KMS-11 (cell line): ENCODE data around the gene GRHL3.

Experiments used
- H2AFZ ChIP-seq: fragments of 200-600 bp; sonication (generic); 2 replicates; pipeline ENCODE4 v1.6.1; 2016; ENCODE audit warnings: antibody characterized with exemption, mixed run types, low read depth
- H3K27ac ChIP-seq: fragments of 200-600 bp; sonication (generic); 2 replicates; pipeline ENCODE4 v1.6.1; 2016; ENCODE audit warnings: mild to moderate bottlenecking, mixed run types
- H3K27me3 ChIP-seq: fragments of 200-600 bp; sonication (generic); 2 replicates; pipeline ENCODE4 v1.6.1; 2017; ENCODE audit warnings: mild to moderate bottlenecking, low read depth, mixed run types, moderate library complexity; ENCODE audit not compliant: insufficient read depth
- H3K36me3 ChIP-seq: fragments of 200-600 bp; sonication (generic); 2 replicates; pipeline ENCODE4 v1.6.1; 2017; ENCODE audit warnings: mild to moderate bottlenecking, mixed run types; ENCODE audit not compliant: insufficient read depth
- H3K4me1 ChIP-seq: fragments of 200-600 bp; sonication (generic); 2 replicates; pipeline ENCODE4 v1.6.1; 2016; ENCODE audit warnings: mild to moderate bottlenecking, low read depth, mixed run types; ENCODE audit not compliant: poor library complexity, severe bottlenecking
- H3K4me2 ChIP-seq: fragments of 200-600 bp; sonication (generic); 2 replicates; pipeline ENCODE4 v1.7.0; 2016; ENCODE audit warnings: mild to moderate bottlenecking, mixed run types
- H3K4me3 ChIP-seq: fragments of 200-600 bp; sonication (generic); IDR thresholded peaks from 2 replicates; pipeline ENCODE4 v1.6.1; 2017; ENCODE audit warnings: low read depth, low read length, mixed read lengths; ENCODE audit not compliant: insufficient read depth
- H3K79me2 ChIP-seq: fragments of 200-600 bp; sonication (generic); 2 replicates; pipeline ENCODE4 v1.6.1; 2016; ENCODE audit warnings: low read depth, mixed run types; ENCODE audit not compliant: insufficient read depth
- H3K9ac ChIP-seq: fragments of 200-600 bp; sonication (generic); 2 replicates; pipeline ENCODE4 v1.6.1; 2016; ENCODE audit warnings: mild to moderate bottlenecking, mixed run types
- H4K20me1 ChIP-seq: fragments of 200-600 bp; sonication (generic); 2 replicates; pipeline ENCODE4 v1.6.1; 2016; ENCODE audit warnings: mild to moderate bottlenecking, mixed run types; ENCODE audit not compliant: insufficient read depth
- TF ChIP-seq, protein P1 (sequence below): fragments of 200-600 bp; sonication (generic); conservative IDR thresholded peaks from 2 replicates; pipeline ENCODE4 v1.6.1; 2017; ENCODE audit warnings: low read depth, mild to moderate bottlenecking, antibody characterized with exemption, low read length, moderate library complexity, mixed read lengths

The GRHL3 gene

DNA sequence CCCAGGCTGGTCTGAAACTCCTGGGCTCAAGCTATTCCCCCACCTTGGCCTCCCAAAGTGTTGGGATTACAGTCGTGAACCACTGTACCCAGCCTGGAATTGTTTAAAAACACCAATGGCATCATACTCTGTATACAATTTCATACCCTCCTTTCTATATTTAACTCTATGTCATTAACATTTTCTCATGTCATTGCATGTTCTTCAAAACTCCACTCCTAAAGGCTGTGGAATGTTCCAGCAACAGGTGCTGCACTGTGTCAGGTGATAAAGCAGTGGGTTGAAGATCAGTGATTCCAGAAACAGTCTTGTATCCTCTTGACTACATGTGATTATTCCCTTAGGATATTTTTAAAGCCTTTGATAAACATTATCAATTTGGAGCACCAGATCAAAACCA is 36.7 kb upstream of the GRHL3 start:
- Histone ChIP-seq H3K4me1 (no peaks in the 10 kb centered on the region), H3K79me2 (no peaks in the 10 kb centered on the region), H3K36me3 (no peaks in the 10 kb centered on the region), H3K27ac (no peak overlapping the region), H2AFZ (no peak overlapping the region), H3K27me3 (no peaks in the 10 kb centered on the region), H4K20me1 (no peaks in the 10 kb centered on the region), H3K4me2 (no peak overlapping the region), H3K9ac (no peak overlapping the region), H3K4me3 (no peak overlapping the region)
- TF ChIP-seq, protein P1, sequence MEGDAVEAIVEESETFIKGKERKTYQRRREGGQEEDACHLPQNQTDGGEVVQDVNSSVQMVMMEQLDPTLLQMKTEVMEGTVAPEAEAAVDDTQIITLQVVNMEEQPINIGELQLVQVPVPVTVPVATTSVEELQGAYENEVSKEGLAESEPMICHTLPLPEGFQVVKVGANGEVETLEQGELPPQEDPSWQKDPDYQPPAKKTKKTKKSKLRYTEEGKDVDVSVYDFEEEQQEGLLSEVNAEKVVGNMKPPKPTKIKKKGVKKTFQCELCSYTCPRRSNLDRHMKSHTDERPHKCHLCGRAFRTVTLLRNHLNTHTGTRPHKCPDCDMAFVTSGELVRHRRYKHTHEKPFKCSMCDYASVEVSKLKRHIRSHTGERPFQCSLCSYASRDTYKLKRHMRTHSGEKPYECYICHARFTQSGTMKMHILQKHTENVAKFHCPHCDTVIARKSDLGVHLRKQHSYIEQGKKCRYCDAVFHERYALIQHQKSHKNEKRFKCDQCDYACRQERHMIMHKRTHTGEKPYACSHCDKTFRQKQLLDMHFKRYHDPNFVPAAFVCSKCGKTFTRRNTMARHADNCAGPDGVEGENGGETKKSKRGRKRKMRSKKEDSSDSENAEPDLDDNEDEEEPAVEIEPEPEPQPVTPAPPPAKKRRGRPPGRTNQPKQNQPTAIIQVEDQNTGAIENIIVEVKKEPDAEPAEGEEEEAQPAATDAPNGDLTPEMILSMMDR, result no peak

DNA sequence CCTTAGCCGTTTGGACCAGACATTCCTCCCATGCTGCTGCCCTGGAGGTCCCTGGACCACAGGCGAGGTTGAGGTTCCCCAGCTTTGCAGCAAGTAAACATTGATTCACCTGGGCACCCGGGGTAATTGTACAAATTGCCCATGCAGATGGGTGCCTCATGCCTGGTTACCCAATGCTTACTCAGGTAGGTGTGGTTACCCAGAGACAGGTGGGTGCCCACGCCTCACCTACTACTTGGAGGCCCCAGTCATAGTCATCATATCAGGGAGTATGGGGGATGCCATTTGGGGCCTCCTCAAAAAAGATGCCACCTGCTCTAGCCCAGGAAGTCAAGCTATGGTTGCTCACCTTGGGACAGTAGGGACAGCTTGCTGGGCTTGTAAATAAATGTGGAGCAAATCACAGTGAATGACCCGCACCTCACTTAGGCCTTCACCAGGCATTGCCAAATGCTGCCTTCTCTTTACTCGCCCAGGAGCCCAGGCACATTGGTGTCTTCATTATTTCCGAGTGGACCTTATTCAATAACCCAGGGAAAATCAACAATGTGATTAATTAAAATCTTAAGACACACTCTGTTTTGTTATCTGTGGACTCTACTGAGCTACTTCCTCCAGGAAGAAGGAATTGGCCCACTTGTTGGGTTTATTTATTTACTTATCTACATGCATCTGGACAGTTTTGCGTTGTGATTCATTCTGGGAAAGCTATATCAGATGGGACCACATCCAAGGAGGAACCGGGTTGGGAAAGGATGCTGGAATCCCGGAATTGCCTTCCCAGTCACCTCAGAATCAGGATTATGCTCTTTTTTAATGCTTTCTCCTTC is 35.6 kb upstream of the GRHL3 start:
- Histone ChIP-seq H3K36me3 (no peaks in the 10 kb centered on the region), H3K27ac (no peak overlapping the region), H3K27me3 (no peaks in the 10 kb centered on the region), H3K4me1 (no peaks in the 10 kb centered on the region), H4K20me1 (no peaks in the 10 kb centered on the region), H3K4me3 (no peak overlapping the region), H3K4me2 (no peak overlapping the region), H3K9ac (no peak overlapping the region), H3K79me2 (no peaks in the 10 kb centered on the region), H2AFZ (no peak overlapping the region)
- TF ChIP-seq, protein P1, result no peak

DNA sequence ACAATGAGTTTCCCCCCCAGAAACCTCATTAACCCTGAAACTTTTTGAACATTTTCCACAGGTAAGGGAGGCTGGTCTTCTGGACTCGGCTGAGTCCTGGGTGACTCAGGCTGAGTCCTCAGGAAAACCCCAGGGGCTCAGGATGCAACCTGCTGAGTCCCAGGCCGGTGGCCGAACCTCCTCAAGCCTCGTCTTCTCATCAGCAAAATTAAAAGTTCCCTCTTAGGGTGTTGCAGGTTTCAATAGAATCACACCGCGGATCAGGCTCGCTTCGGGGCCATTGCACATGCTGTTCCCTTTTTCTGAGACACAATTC is 35.0 kb upstream of the GRHL3 start:
- H3K4me1 ChIP-seq, result no peaks in the 10 kb centered on the region
- H3K4me2 ChIP-seq, result no peak overlapping the region
- H3K27ac ChIP-seq, result no peak overlapping the region
- no peaks in the 10 kb centered on the region for H3K79me2 ChIP-seq
- no peaks in the 10 kb centered on the region for H3K36me3 ChIP-seq
- H3K4me3 ChIP-seq, result no peak overlapping the region
- H4K20me1 ChIP-seq, result no peaks in the 10 kb centered on the region
- TF ChIP-seq, protein P1, result no peak
- H3K9ac ChIP-seq, result no peak overlapping the region
- no peaks in the 10 kb centered on the region for H3K27me3 ChIP-seq
- H2AFZ ChIP-seq, result no peak overlapping the region

DNA sequence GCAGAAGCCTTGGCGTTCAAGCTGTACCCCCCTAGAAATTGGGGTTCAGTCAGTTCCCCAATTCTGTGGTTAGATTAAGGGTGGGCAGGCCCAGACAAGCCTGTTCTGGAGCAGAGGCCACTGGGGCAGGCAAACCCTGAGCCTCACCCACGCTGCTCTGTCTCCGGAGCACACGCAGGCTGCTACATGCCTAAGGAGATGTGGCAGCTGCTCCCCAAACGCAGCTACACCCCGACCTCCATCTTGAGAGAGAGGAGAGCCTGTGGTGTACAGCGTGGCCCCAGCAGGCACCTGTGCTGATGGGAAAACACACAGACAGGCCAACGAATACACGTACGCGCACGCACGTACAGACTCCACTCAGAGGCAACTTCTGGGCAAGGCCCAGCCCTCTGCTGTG is 33.9 kb upstream of the GRHL3 start:
- TF ChIP-seq, protein P1, result no peak
- H3K27ac ChIP-seq, result no peak overlapping the region
- H3K36me3 ChIP-seq, result no peaks in the 10 kb centered on the region
- H4K20me1 ChIP-seq, result no peaks in the 10 kb centered on the region
- H3K4me3 ChIP-seq, result no peak overlapping the region
- H3K9ac ChIP-seq, result no peak overlapping the region
- H3K27me3 ChIP-seq, result no peaks in the 10 kb centered on the region
- no peak overlapping the region for H2AFZ ChIP-seq
- H3K79me2 ChIP-seq, result no peaks in the 10 kb centered on the region
- H3K4me1 ChIP-seq, result no peaks in the 10 kb centered on the region
- H3K4me2 ChIP-seq, result no peak overlapping the region
